VCaP (cell line): ENCODE results near the gene RNF31.

Source experiments
- H3K27ac ChIP-seq: fragments of 450-650 bp; 2 replicates; pipeline ENCODE4 v1.5.1; 2017
- TF ChIP-seq, protein P1 (sequence below): fragments of 450-650 bp; conservative IDR thresholded peaks from 2 replicates; pipeline ENCODE4 v1.5.1; 2017; ENCODE audit warnings: mild to moderate bottlenecking, moderate library complexity

Gene RNF31

DNA sequence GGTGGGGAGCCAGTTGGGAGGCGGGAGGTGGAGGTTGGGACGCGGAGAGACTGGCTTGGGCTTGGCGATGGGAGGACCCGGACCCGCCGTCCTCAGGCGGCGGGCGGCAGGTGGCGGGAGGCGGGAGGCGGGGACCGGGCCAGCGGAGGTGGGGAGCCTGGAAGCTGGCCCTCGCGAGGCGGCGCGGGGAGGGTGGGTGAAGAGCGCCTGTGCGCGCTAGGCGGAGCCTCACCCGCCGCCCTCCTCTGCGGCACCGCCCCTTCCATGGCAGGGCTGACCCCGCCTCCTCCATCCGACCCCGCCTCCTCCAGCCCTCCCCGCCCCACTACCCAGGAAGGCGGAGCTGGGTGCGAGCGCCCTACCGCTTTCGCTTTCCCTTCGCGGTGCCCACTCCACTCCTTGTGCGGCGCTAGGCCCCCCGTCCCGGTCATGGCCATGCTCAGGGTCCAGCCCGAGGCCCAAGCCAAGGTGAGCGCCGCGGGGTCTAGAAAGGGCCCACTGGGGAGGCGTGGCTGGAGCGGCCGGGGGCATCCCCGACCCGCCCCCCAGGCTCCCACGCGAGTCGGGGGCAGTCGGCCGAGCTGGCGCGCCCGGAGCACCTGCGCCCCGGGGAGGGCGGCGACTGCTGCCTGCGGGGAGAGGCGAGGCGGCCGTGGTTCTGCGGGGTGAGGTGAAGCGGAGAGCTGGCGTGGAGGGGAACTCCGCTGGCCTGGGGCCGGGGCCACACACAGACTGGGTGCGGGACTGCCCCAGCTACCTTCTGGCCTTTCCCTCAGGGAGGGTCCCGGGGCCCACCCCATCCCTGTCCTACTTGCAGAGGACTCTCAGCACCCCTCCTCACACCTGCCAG, 11.2 kb upstream of the RNF31 start, which contains the start of gene PSME1:
TSS of gene PSME1 (plus strand) at position 361 of the 850 bp plus-strand sequence. CDS start at position 430, 69 bp downstream.
- H3K27ac ChIP-seq = peak within 1 kb of the TSS; percentile 86

DNA sequence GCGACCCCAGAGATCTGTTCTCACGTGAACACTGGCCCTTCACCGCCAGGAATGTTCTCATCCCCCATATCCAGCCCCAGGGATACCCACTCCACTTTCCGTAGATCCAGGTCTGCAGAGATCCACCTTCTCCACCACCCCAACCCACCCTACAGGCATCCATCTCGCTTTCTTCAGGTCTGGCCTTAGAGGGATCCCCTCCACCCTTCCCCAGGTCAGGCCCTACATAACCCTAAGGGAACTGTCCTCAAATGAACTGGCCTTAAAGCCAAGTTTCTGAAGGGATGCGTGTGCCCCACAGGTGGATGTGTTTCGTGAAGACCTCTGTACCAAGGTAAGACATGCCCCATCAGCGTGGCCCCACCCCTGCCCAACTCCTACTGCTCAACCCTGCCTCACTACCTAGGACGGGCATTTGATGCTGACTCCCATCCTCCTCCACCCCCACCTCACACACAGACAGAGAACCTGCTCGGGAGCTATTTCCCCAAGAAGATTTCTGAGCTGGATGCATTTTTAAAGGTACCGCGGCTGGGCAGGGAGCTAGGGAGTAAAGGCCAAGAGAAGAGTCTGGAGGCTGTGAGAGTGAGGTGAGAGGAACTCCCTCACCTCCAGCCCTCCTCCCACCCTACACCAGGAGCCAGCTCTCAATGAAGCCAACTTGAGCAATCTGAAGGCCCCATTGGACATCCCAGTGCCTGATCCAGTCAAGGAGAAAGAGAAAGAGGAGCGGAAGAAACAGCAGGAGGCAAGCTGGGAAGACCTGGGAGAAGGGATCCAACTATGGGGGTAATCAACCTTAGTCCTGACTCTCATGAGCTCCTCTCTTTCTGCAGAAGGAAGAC, 10.4 kb upstream of the RNF31 start:
- H3K27ac ChIP-seq = peak overlapping the region; percentile 86
- TF ChIP-seq, protein P1, sequence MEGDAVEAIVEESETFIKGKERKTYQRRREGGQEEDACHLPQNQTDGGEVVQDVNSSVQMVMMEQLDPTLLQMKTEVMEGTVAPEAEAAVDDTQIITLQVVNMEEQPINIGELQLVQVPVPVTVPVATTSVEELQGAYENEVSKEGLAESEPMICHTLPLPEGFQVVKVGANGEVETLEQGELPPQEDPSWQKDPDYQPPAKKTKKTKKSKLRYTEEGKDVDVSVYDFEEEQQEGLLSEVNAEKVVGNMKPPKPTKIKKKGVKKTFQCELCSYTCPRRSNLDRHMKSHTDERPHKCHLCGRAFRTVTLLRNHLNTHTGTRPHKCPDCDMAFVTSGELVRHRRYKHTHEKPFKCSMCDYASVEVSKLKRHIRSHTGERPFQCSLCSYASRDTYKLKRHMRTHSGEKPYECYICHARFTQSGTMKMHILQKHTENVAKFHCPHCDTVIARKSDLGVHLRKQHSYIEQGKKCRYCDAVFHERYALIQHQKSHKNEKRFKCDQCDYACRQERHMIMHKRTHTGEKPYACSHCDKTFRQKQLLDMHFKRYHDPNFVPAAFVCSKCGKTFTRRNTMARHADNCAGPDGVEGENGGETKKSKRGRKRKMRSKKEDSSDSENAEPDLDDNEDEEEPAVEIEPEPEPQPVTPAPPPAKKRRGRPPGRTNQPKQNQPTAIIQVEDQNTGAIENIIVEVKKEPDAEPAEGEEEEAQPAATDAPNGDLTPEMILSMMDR = no peak

More for the DNA sequence above, 11.2 kb upstream of the RNF31 start, which contains the start of gene PSME1:
- TF ChIP-seq, protein P1 = no peak

DNA sequence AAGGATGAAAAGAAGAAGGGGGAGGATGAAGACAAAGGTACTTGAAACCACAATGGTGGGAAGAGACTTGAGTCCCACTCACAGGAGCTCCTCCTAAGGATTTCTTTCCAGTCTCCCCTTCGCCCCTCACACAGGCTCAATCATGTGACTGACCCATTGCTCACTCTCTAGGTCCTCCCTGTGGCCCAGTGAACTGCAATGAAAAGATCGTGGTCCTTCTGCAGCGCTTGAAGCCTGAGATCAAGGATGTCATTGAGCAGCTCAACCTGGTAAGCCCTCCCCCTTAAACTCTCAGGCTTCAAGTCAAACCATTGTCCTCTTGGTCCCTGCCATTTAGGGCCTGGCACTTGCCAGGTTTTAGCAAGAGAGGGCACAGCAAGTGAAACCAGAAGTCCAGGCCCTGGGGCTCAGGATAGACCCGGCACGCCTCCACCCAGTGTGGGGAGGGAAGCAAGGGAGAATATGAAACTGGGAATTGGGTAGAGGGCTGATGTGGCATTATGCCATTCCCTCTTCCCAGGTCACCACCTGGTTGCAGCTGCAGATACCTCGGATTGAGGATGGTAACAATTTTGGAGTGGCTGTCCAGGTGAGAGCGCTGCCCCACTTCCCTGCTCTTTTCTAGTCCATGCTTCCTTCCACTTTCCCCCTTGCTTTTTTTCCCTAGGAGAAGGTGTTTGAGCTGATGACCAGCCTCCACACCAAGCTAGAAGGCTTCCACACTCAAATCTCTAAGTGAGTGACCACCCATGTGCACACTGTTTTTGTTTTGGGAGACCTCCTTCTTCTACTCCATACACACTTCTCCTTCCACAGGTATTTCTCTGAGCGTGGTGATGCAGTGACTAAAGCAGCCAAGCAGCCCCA, 9.5 kb upstream of the RNF31 start:
- TF ChIP-seq, protein P1 = no peak
- peak overlapping the region; percentile 86 for H3K27ac ChIP-seq

DNA sequence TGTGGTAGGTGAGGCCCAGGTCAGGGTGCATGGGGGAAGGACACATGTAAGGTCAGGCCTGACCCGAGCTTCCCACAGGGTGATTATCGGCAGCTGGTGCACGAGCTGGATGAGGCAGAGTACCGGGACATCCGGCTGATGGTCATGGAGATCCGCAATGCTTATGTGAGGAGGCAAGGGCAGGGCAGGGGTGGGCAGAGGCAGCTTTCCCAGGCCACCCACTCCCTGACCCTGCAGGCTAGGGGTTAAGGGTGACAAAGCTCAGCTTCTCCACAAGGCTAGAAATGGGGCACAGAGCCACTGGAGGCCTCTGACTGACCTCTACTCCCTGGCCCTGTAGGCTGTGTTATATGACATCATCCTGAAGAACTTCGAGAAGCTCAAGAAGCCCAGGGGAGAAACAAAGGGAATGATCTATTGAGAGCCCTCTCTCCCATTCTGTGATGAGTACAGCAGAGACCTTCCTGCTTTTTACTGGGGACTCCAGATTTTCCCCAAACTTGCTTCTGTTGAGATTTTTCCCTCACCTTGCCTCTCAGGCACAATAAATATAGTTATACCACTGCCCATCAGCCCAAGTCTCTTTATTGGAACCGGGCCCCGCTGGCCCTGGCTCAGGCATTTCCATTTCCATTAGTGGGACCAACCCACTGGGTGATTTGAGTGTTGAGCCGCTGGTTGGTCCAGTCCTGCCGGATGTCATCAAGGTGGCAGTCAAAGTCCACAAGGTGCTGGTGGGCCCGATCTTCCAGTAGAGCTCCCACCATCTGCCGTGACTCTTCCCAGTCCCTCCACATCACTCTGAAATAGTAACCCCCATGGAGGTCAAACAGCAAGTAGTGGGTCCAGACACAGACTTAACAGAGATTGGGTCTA, 8.7 kb upstream of the RNF31 start:
- peak overlapping the region; percentile 90 for H3K27ac ChIP-seq

DNA sequence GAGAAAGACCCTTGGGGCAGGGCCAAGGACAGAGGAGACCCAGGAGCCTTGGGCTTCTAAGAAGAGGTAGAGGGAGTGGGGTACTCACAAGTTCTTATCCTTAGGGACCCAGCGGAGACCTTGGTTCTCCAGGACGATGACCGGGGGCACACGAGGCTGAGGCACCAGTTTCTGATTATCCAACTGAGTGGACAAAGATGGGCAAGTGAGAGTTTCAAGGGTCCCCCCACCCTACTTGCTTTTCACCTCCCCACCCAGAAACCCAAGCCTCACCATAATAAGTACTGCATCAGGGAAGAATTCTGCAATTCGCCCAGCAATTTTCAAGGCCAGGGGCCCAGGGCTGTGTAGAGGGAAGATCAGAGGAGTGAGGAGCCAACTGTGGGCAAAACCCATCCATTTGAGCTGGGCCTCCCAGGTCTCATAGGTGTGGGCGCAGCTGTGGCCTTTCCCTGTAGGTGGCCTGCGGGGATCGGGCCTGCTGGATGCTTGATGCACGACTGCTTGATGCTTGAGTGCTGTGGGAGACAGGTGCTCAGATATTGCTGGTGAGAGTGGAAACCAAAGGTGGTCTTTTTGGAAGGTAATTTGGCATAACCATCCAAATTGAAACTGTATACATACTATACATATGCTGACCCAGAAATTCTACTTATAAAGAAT, 7.9 kb upstream of the RNF31 start:
- peak overlapping the region; percentile 90 for H3K27ac ChIP-seq

More for the DNA sequence above, 8.7 kb upstream of the RNF31 start:
- TF ChIP-seq, protein P1 = no peak

More for the DNA sequence above, 7.9 kb upstream of the RNF31 start:
- TF ChIP-seq, protein P1 = no peak
